HUES64 (cell line): ENCODE measurements around the gene CFAP90.

Experiments
- H3K27ac ChIP-seq: 2 replicates; pipeline ENCODE4 v1.7.0; 2013; ENCODE audit warnings: low read depth, low read length, inconsistent platforms
- H3K27me3 ChIP-seq: 2 replicates; pipeline ENCODE4 v1.6.1; 2013; ENCODE audit warnings: mild to moderate bottlenecking, low read length; ENCODE audit not compliant: insufficient read depth
- H3K36me3 ChIP-seq: 2 replicates; pipeline ENCODE4 v1.6.1; 2013; ENCODE audit warnings: mild to moderate bottlenecking, low read length; ENCODE audit not compliant: insufficient read depth
- H3K4me1 ChIP-seq: 2 replicates; pipeline ENCODE4 v1.6.1; 2013; ENCODE audit warnings: mild to moderate bottlenecking, low read length, moderate library complexity; ENCODE audit not compliant: insufficient read depth
- H3K4me3 ChIP-seq: 2 replicates; pipeline ENCODE4 v1.5.1; 2013; ENCODE audit warnings: mild to moderate bottlenecking, low read length, moderate library complexity
- H3K9ac ChIP-seq: 2 replicates; pipeline ENCODE4 v1.6.1; 2013; ENCODE audit warnings: mild to moderate bottlenecking, low read depth, low read length
- H3K9me3 ChIP-seq: 2 replicates; pipeline ENCODE4 v1.6.1; 2013; ENCODE audit warnings: low read depth, low read length; ENCODE audit not compliant: insufficient read depth
- WGBS: fragments of 150-250, 120-280 bp; methylation state at CpG from one replicate; pipeline ENCODE4 v1.1.7; 2013; ENCODE audit warnings: missing lambda C conversion rate; 5-methylcytosine and 5-hydroxymethylcytosine counted together

CFAP90 gene

GRCh38 chr5:7801891-7802614 lies 48.9 kb downstream of the CFAP90 start:
- H3K9ac ChIP-seq, result no peak overlapping the region
- H3K4me3 ChIP-seq, result no peak overlapping the region
- WGBS, result 97% methylated on average over 14 of the region's 14 CpGs
- H3K27me3 ChIP-seq, result no peaks in the 10 kb centered on the region
- H3K9me3 ChIP-seq, result no peaks in the 10 kb centered on the region
- H3K36me3 ChIP-seq, result peaks cover 44% of the 10 kb centered on the region; the same call in 1 of the 2 replicates
- no peaks in the 10 kb centered on the region for H3K4me1 ChIP-seq
- H3K27ac ChIP-seq, result no peak overlapping the region

DNA sequence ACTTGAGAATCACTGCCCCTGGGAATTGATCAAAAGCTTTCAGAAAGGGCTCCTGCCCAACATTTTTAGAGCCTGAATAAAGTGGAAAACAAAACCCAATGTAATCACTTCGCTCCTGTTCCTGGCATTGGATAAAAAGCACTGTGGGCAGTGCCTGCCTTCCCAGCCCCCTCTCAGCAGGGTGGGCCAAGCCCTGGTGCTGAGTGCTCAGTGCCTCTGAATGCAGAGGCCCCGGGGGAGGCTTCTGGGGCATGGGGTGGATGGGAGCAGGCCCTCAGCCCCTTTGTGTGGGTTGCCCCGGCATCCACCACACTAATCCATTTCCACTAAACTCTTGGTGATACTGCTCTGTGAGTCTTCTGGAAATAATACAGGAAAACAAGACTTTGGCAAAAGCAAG lies 55.6 kb downstream of the CFAP90 start:
- H3K36me3 ChIP-seq, result peaks cover 16% of the 10 kb centered on the region; the same call in 1 of the 2 replicates
- H3K9me3 ChIP-seq, result no peaks in the 10 kb centered on the region
- peaks cover 5% of the 10 kb centered on the region for H3K4me1 ChIP-seq
- 46% methylated on average over 2 of the region's 3 CpGs for WGBS
- no peaks in the 10 kb centered on the region for H3K27me3 ChIP-seq
- no peak overlapping the region for H3K4me3 ChIP-seq
- H3K27ac ChIP-seq, result no peak overlapping the region
- no peak overlapping the region for H3K9ac ChIP-seq

DNA sequence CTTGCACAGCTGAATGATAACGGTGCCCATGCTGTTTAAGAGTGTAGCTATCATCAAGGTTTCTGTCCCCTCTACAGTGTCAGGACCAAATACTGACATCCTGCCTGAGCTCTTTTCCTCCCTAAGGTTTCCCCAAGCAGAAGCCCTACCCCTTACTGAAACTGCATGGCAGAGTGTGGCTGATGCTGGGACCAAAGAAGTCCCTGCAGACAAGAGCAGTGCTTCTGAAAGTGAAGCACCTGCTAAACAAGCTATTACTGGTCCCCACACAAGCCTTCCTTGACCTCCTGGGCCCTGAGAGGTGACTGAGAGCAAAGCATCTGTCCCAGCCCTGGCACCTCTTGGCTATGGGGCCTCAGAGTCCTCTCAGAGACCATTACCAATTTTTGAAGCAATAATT lies 56.1 kb downstream of the CFAP90 start:
- whole genome bisulfite sequencing, result 100% methylated on average over 1 of the region's 1 CpG
- no peak overlapping the region for H3K27ac ChIP-seq
- H3K27me3 ChIP-seq, result no peaks in the 10 kb centered on the region
- H3K4me1 ChIP-seq, result peaks cover 10% of the 10 kb centered on the region
- H3K4me3 ChIP-seq, result no peak overlapping the region
- no peak overlapping the region for H3K9ac ChIP-seq
- H3K36me3 ChIP-seq, result peaks cover 21% of the 10 kb centered on the region; the same call in 1 of the 2 replicates
- no peaks in the 10 kb centered on the region for H3K9me3 ChIP-seq

GRCh38 chr5:7794311-7794710 lies 56.6 kb downstream of the CFAP90 start:
- Histone ChIP-seq H3K9me3 (no peaks in the 10 kb centered on the region), H3K9ac (no peak overlapping the region), H3K4me1 (peaks cover 10% of the 10 kb centered on the region), H3K27ac (no peak overlapping the region), H3K36me3 (peaks cover 22% of the 10 kb centered on the region; the same call in 1 of the 2 replicates), H3K4me3 (no peak overlapping the region), H3K27me3 (no peaks in the 10 kb centered on the region)
- WGBS, result 84% methylated on average over 5 of the region's 5 CpGs

- H3K9me3 ChIP-seq, result no peaks in the 10 kb centered on the region
- H3K4me3 ChIP-seq, result no peak overlapping the region
- H3K4me1 ChIP-seq, result peaks cover 10% of the 10 kb centered on the region
- H3K27ac ChIP-seq, result no peak overlapping the region
- H3K9ac ChIP-seq, result no peak overlapping the region
- H3K36me3 ChIP-seq, result peaks cover 22% of the 10 kb centered on the region; the same call in 1 of the 2 replicates
- 95% methylated on average over 5 of the region's 5 CpGs for WGBS
- H3K27me3 ChIP-seq, result no peaks in the 10 kb centered on the region
Measured at GRCh38 chr5:7793895-7794294, 57.0 kb downstream of the CFAP90 start.

- Histone ChIP-seq H3K36me3 (peaks cover 28% of the 10 kb centered on the region; the same call in 1 of the 2 replicates), H3K9me3 (no peaks in the 10 kb centered on the region), H3K4me3 (no peak overlapping the region), H3K27ac (no peak overlapping the region), H3K4me1 (peaks cover 17% of the 10 kb centered on the region), H3K27me3 (no peaks in the 10 kb centered on the region), H3K9ac (no peak overlapping the region)
- 88% methylated on average over 7 of the region's 7 CpGs for WGBS
Measured at GRCh38 chr5:7789567-7789966, 61.4 kb downstream of the CFAP90 start.

GRCh38 chr5:7787770-7788169 lies 63.2 kb downstream of the CFAP90 start:
- WGBS, result 99% methylated on average over 2 of the region's 3 CpGs
- peaks cover 27% of the 10 kb centered on the region for H3K4me1 ChIP-seq
- H3K9ac ChIP-seq, result no peak overlapping the region
- no peak overlapping the region for H3K27ac ChIP-seq
- no peak overlapping the region for H3K4me3 ChIP-seq
- H3K36me3 ChIP-seq, result peaks cover 21% of the 10 kb centered on the region; the same call in 1 of the 2 replicates
- H3K27me3 ChIP-seq, result no peaks in the 10 kb centered on the region
- H3K9me3 ChIP-seq, result no peaks in the 10 kb centered on the region

- H3K27me3 ChIP-seq, result no peaks in the 10 kb centered on the region
- no peak overlapping the region for H3K27ac ChIP-seq
- H3K4me1 ChIP-seq, result peaks cover 21% of the 10 kb centered on the region
- WGBS, result 90% methylated on average over 4 of the region's 4 CpGs
- peaks cover 11% of the 10 kb centered on the region; the same call in 1 of the 2 replicates for H3K36me3 ChIP-seq
- H3K9ac ChIP-seq, result no peak overlapping the region
- no peak overlapping the region for H3K4me3 ChIP-seq
- H3K9me3 ChIP-seq, result no peaks in the 10 kb centered on the region
Measured at GRCh38 chr5:7784683-7785380, 66.1 kb downstream of the CFAP90 start.

- H3K27ac ChIP-seq, result no peak overlapping the region
- peaks cover 17% of the 10 kb centered on the region; the same call in 1 of the 2 replicates for H3K36me3 ChIP-seq
- 59% methylated on average over 3 of the region's 3 CpGs for WGBS
- no peaks in the 10 kb centered on the region for H3K27me3 ChIP-seq
- no peak overlapping the region for H3K4me3 ChIP-seq
- no peak overlapping the region for H3K9ac ChIP-seq
- H3K9me3 ChIP-seq, result no peaks in the 10 kb centered on the region
- peaks cover 20% of the 10 kb centered on the region; the same call in 1 of the 2 replicates for H3K4me1 ChIP-seq
Measured at GRCh38 chr5:7781899-7782298, 69.0 kb downstream of the CFAP90 start.
